ENCODE data around the gene DNTT.

DNTT gene

GRCh38 chr10:96378741-96379140 lies 74.5 kb downstream of the DNTT start:
- TF ChIP-seq CTCF (conservative IDR thresholded peaks at IDR 0.05; ENCODE audit: low read depth): no peak
- CTCF ChIA-PET: no interaction called here

GRCh38 chr10:96379758-96380157 lies 75.5 kb downstream of the DNTT start:
- no peak overlapping the region for H3K27ac ChIP-seq
- no peak for TF ChIP-seq CTCF (conservative IDR thresholded peaks at IDR 0.05; ENCODE audit: low read depth)
- ChIA-PET CTCF (no interaction called here), POLR2A (ENCODE audit: low non-redundant PET) (no interaction called here)
- no peak for DNase-seq (ENCODE audit: low spot score)

More at GRCh38 chr10:96378741-96379140, 74.5 kb downstream of the DNTT start:
- H3K27ac ChIP-seq: peak overlapping the region; percentile 24; the same call in 1 of the 2 replicates
- POLR2A ChIA-PET (ENCODE audit: low non-redundant PET): no interaction called here
- DNase-seq (ENCODE audit: low spot score): no peak

- no peak overlapping the region for H3K27ac ChIP-seq
- TF ChIP-seq CTCF (conservative IDR thresholded peaks at IDR 0.05; ENCODE audit: low read depth): no peak
- no peak for DNase-seq (ENCODE audit: low spot score)
- ChIA-PET CTCF (interaction anchor here (0.6 kb wide), 2 partner anchors 363 to 778 kb away, joined by 3 read pairs; no protein-coding TSS in a partner anchor), POLR2A (ENCODE audit: low non-redundant PET) (no interaction called here)
These were observed 76.6 kb downstream of the DNTT start for GRCh38 chr10:96380821-96381220.

GRCh38 chr10:96384506-96384905 lies 80.3 kb downstream of the DNTT start:
- no peak for TF ChIP-seq CTCF (conservative IDR thresholded peaks at IDR 0.05; ENCODE audit: low read depth)
- no peak for DNase-seq (ENCODE audit: low spot score)
- CTCF ChIA-PET: interaction anchor here (1.2 kb wide), 1 partner anchor 11 kb away, joined by 5 read pairs; no protein-coding TSS in a partner anchor
- no peak overlapping the region for H3K27ac ChIP-seq
- POLR2A ChIA-PET (ENCODE audit: low non-redundant PET): no interaction called here

GRCh38 chr10:96387161-96387560 lies 82.9 kb downstream of the DNTT start:
- TF ChIP-seq CTCF (conservative IDR thresholded peaks at IDR 0.05; ENCODE audit: low read depth): no peak
- POLR2A ChIA-PET (ENCODE audit: low non-redundant PET): no interaction called here
- no peak for DNase-seq (ENCODE audit: low spot score)
- H3K27ac ChIP-seq: no peak overlapping the region
- CTCF ChIA-PET: no interaction called here

- no peak for DNase-seq (ENCODE audit: low spot score)
- POLR2A ChIA-PET (ENCODE audit: low non-redundant PET): no interaction called here
These were observed 83.4 kb downstream of the DNTT start for GRCh38 chr10:96387601-96388000.

More at GRCh38 chr10:96387601-96388000, 83.4 kb downstream of the DNTT start:
- no peak for TF ChIP-seq CTCF (conservative IDR thresholded peaks at IDR 0.05; ENCODE audit: low read depth)
- CTCF ChIA-PET: no interaction called here
- H3K27ac ChIP-seq: no peak overlapping the region

Measured in RWPE1 (cell line).